Right cardiac atrium (tissue), 5 donors: Measurements from ENCODE around the gene AKT1S1. TPM values are rescaled to one million over a fixed set of nuclear protein-coding genes. Genes with fewer than 3 reads are reported as not detected.
"Not testable (repeated sequence)": the region's sequence is repeated elsewhere in the genome, so short reads cannot be mapped to it uniquely, and the experiment has no call there.

Source experiments
- ATAC-seq, 2 donors: fragments of 200-7000 bp; cut with Tn5 transposase; one replicate each; pipeline versions ENCODE4 v1.8.0 to v1.9.1; 2020; ENCODE audit warnings: moderate library complexity in 2 of 2, mild to moderate bottlenecking in 1 of 2
- DNase-seq, 3 donors: peaks; one replicate each; pipeline ENCODE4 v3.0.0-alpha.2; 2020
- H3K27ac ChIP-seq: one replicate; pipeline ENCODE4 v1.5.1; 2013; ENCODE audit warnings: mild to moderate bottlenecking, low read length, control low read depth, moderate library complexity
- H3K27me3 ChIP-seq: one replicate; pipeline ENCODE4 v1.6.1; 2013; ENCODE audit not compliant: control insufficient read depth, insufficient read depth
- H3K4me1 ChIP-seq: one replicate; pipeline ENCODE4 v1.6.1; 2013; ENCODE audit warnings: low read length; ENCODE audit not compliant: control insufficient read depth, insufficient read depth
- H3K4me3 ChIP-seq: one replicate; pipeline ENCODE4 v1.5.1; 2013; ENCODE audit warnings: low read length, control low read depth
- H3K9me3 ChIP-seq: one replicate; pipeline ENCODE4 v1.6.1; 2013; ENCODE audit warnings: low read length; ENCODE audit not compliant: control insufficient read depth
- WGBS: extraction: QIAGEN DNeasy Blood & Tissue Kit; methylation state at CpG from one replicate; pipeline ENCODE4 v1.1.7; 2013; 5-methylcytosine and 5-hydroxymethylcytosine counted together
- intact Hi-C, 4 donors: fragments of 100-400 bp; cut with DNase I; formaldehyde crosslinking; loops; one replicate each; pipeline versions ENCODE4 v1.11.0 to v1.14.0; 2022 to 2023
- long read RNA-seq, 4 donors: library from polyadenylated mRNA; unstranded; transcript quantifications; one replicate each; pipeline ENCODE4 v2.0.0, GENCODE V29; 2020 to 2021
- polyA plus RNA-seq: library from polyadenylated mRNA; stranded (reverse); fragments of 200-250 nt; gene quantifications from one replicate; pipeline ENCODE4 v1.2.3, GENCODE V29; 2013
- total RNA-seq, 4 donors: library from RNA; stranded (reverse); fragmentation: NEBNext Ultra II Directional; extraction: Animal tissue kit (Norgen Biotek cat#: 25700); gene quantifications; one replicate each; pipeline ENCODE4 v1.2.1, GENCODE V29; 2021
- donor health status: healthy with polysubstance abuse.
- donor health status: DM: no; HTN: yes; CAD: no.
- donor health status: DM: no; HTN: no; CAD: no.
- donor health status: DM: no; HTN: yes; CAD: no; lungs with severe emphysema.
- donor health status: DM: yes; HTN: yes; CAD: no.

AKT1S1 gene
- 10 to 100 TPM; 32.4 to 38.7 (median 36.4) TPM for total RNA-seq
- polyA plus RNA-seq = 40.2 TPM
- long read RNA-seq, donor 1, transcript AKT1S1-207 (5 exons, 3,075 nt) = major isoform, 5 of 11 reads
- long read RNA-seq, donor 1, partial matches to known transcripts = 1 of 11 reads
- long read RNA-seq, donor 1, other reads (novel, unspliced or antisense) = 2 of 11 reads
- long read RNA-seq, donor 2, partial matches to known transcripts = 0 of 10 reads
- long read RNA-seq, donor 2, other reads (novel, unspliced or antisense) = 4 of 10 reads
- long read RNA-seq, donor 3, partial matches to known transcripts = 0 of 1 reads
- long read RNA-seq, donor 3, other reads (novel, unspliced or antisense) = 1 of 1 reads
- long read RNA-seq, donor 4, partial matches to known transcripts = 1 of 10 reads
- long read RNA-seq, donor 4, other reads (novel, unspliced or antisense) = 4 of 10 reads

- H3K4me3 ChIP-seq = peak within 1 kb of the TSS; percentile 76
- DNase-seq = peak; percentile 99
- under 1% methylated on average over 61 of the region's 61 CpGs for WGBS
- intact Hi-C loops = no loop called here
- ATAC-seq = peak; percentile 83 to 89
- peak within 1 kb of the TSS; percentile 99 for H3K27ac ChIP-seq
- no peaks in the 10 kb centered on the region for H3K9me3 ChIP-seq
- H3K27me3 ChIP-seq = no peaks in the 10 kb centered on the region
- peaks cover 6% of the 10 kb centered on the region for H3K4me1 ChIP-seq
Measured at GRCh38 chr19:49877020-49877878, at the start of gene AKT1S1, which contains the start of gene TBC1D17. AKT1S1 (minus strand) TSS chr19:49877355; CDS start chr19:49873295, 4,060 bp downstream. TBC1D17 (plus strand) TSS chr19:49877702; CDS start chr19:49877724, 22 bp downstream.

GRCh38 chr19:49926515-49926914 is 49.4 kb upstream of the AKT1S1 start:
- peaks cover 6% of the 10 kb centered on the region for H3K4me1 ChIP-seq
- WGBS = 89% methylated on average over 10 of the region's 10 CpGs
- no peak for ATAC-seq
- no peak for DNase-seq
- no peaks in the 10 kb centered on the region for H3K27me3 ChIP-seq
- intact Hi-C loops = no loop called here
- no peak overlapping the region for H3K4me3 ChIP-seq
- H3K27ac ChIP-seq = no peak overlapping the region
- no peaks in the 10 kb centered on the region for H3K9me3 ChIP-seq

- intact Hi-C loops = no loop called here
- DNase-seq (no peak), ATAC-seq (no peak)
- Histone ChIP-seq H3K4me1 (peaks cover 6% of the 10 kb centered on the region), H3K27me3 (no peaks in the 10 kb centered on the region), H3K4me3 (no peak overlapping the region), H3K9me3 (no peaks in the 10 kb centered on the region), H3K27ac (no peak overlapping the region)
- WGBS = 86% methylated on average over 5 of the region's 5 CpGs
Measured at GRCh38 chr19:49925486-49925885, 48.3 kb upstream of the AKT1S1 start.

GRCh38 chr19:49924881-49925210 is 47.7 kb upstream of the AKT1S1 start:
- H3K4me3 ChIP-seq, ATAC-seq, H3K27ac ChIP-seq, H3K4me1 ChIP-seq, H3K27me3 ChIP-seq, DNase-seq, intact Hi-C loops, H3K9me3 ChIP-seq: not testable (repeated sequence)
- 91% methylated on average over 13 of the region's 13 CpGs for WGBS

- Histone ChIP-seq H3K27ac (no peak overlapping the region), H3K4me1 (peaks cover 6% of the 10 kb centered on the region), H3K4me3 (no peak overlapping the region), H3K27me3 (no peaks in the 10 kb centered on the region), H3K9me3 (no peaks in the 10 kb centered on the region)
- ATAC-seq = no peak
- intact Hi-C loops = no loop called here
- 68% methylated on average over 25 of the region's 25 CpGs for WGBS
- peak in 2 of 3 donors; percentile 32 to 47 for DNase-seq
Measured at GRCh38 chr19:49924004-49924880, 47.1 kb upstream of the AKT1S1 start.

- H3K9me3 ChIP-seq = no peaks in the 10 kb centered on the region
- intact Hi-C loops = no loop called here
- peak in 2 of 3 donors; percentile 31 to 54 for DNase-seq
- H3K27me3 ChIP-seq = no peaks in the 10 kb centered on the region
- 85% methylated on average over 31 of the region's 31 CpGs for WGBS
- peaks cover 6% of the 10 kb centered on the region for H3K4me1 ChIP-seq
- H3K4me3 ChIP-seq = no peak overlapping the region
- ATAC-seq = no peak
- H3K27ac ChIP-seq = no peak overlapping the region
Measured at GRCh38 chr19:49923055-49924003, 46.2 kb upstream of the AKT1S1 start.

GRCh38 chr19:49921871-49922795 is 45.0 kb upstream of the AKT1S1 start:
- intact Hi-C loops = no loop called here
- WGBS = 85% methylated on average over 22 of the region's 22 CpGs
- H3K27me3 ChIP-seq = no peaks in the 10 kb centered on the region
- no peaks in the 10 kb centered on the region for H3K9me3 ChIP-seq
- no peak overlapping the region for H3K4me3 ChIP-seq
- no peak overlapping the region for H3K27ac ChIP-seq
- peak in 1 of 3 donors; percentile 45 for DNase-seq
- no peaks in the 10 kb centered on the region for H3K4me1 ChIP-seq
- ATAC-seq = no peak

GRCh38 chr19:49920624-49921363 is 43.6 kb upstream of the AKT1S1 start:
- Histone ChIP-seq H3K27ac (no peak overlapping the region), H3K9me3 (no peaks in the 10 kb centered on the region), H3K4me3 (no peak overlapping the region), H3K27me3 (no peaks in the 10 kb centered on the region), H3K4me1 (no peaks in the 10 kb centered on the region)
- intact Hi-C loops = no loop called here
- DNase-seq (peak in 1 of 3 donors; percentile 25), ATAC-seq (no peak)
- WGBS = 92% methylated on average over 24 of the region's 24 CpGs

- 94% methylated on average over 8 of the region's 8 CpGs for WGBS
- no peak for ATAC-seq
- intact Hi-C loops = no loop called here
- Histone ChIP-seq H3K4me1 (no peaks in the 10 kb centered on the region), H3K27ac (no peak overlapping the region), H3K9me3 (no peaks in the 10 kb centered on the region), H3K27me3 (no peaks in the 10 kb centered on the region), H3K4me3 (no peak overlapping the region)
- no peak for DNase-seq
Measured at GRCh38 chr19:49918089-49918488, 40.9 kb upstream of the AKT1S1 start.
